Stimulated activated CD8-positive, alpha-beta memory T cell treated with anti-CD3 and anti-CD28 coated beads, Interleukin-7, amount 100 ng/mL, for 24 hours (primary cell): ENCODE results near the gene AHNAK.

Experiments
- DNase-seq: peaks from one replicate; pipeline ENCODE4 v3.0.0-alpha.2; 2020; ENCODE audit warnings: low read depth

AHNAK gene

DNA sequence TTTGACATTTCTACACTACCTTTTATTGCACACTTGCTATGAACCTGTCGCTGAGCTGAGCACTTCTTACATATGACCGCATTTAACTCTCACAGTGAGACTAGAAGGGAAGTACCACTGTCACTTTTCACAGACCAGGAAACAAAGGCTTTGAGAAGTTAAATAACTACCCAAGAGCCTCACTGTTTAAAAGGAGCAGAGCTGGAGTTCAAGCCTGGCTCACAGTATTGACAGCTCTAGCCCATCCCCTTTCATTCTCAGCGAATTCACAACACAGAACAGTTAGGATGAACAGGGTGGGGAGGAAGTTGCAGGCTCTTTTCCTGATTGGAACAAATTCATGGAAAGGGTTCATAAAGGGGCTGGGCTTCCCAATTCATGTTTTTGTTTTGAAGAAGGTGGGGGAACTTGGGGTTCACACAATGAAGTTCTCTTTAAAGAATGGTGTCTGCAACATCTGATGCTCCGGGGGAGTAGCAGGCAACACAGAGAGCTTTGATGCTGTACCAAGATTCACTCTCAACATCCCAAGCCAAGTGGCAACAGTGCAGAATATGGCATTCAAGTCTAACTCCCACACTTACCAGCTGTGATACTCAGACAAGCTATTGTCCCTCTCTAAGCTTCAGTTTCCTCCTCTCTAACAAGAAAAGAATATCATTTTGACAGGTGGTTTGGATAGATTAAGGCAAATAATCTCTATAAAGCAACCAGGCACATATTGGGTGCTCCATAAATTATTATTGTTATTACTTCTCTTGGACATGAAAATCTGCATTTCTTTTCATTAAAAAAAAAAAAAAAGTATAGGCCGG, 110.6 kb downstream of the AHNAK start:
- no peak for DNase-seq

- DNase-seq: no peak
Measured at GRCh38 chr11:62433904-62434276, 112.7 kb downstream of the AHNAK start.

- no peak for DNase-seq
Measured at GRCh38 chr11:62433141-62433903, 113.3 kb downstream of the AHNAK start.

- DNase-seq: no peak
Measured at GRCh38 chr11:62432695-62433094, 113.9 kb downstream of the AHNAK start.

- DNase-seq: no peak
Measured at GRCh38 chr11:62431171-62431901, 115.3 kb downstream of the AHNAK start.

GRCh38 chr11:62430425-62430824, 116.2 kb downstream of the AHNAK start:
- no peak for DNase-seq

DNA sequence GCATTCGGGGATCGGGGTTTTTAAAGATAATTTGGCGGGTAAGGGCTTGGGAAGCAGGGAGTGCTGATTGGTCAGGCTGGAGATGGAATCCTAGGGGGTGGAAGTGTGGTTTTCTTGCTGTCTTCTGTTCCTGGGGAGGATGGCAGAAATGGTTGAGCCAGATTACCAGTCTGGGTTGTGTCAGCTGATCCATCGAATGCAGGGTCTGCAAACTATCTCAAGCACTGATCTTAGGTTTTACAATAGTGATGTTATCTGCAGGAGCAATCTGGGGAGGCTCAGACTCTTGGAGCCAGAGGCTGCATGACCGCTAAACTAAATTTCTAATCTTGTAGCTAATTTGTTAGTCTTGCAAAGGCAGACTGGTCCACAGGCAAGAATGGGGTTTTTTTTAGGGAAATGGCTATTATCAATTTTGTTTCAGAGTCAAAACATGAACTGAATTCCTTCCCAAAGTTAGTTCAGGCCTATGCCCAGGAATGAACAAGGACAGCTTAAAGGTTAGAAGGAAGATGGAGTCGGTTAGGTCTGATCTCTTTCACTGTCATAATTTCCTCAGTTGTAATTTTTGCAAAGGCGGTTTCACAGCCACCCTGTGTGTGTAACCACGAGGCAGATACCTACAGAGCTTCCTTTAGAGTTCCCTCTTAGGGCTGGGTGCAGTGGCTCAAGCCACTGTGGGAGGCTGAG, 117.6 kb downstream of the AHNAK start:
- DNase-seq: no peak

DNA sequence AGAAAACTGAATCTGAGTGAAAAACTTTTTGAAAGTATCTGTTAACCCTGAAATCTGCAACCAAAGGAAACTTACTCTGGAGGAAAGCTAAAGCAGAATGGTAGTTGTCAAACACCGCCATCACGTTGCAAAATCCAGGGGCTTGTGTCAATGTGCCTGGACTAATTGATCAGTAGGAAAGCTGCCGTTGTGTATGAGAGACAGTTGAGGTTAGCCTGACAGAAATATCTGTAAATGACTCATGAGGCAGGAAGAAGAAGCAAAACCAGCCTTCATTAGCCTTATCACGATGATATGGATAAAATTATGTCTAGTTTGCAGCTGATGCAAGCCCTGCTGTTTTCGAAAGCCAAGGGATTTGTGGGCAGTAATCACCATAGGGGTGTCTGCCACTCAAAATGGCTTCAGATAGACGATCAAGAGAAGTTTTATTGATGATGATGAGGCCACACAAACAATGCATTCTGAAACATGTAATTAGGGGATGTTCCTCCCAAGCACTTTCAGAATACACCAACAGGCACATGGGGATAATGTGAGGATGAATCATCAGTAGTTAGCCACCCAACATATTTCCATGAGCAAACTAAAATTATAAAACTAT, 118.9 kb downstream of the AHNAK start:
- DNase-seq: no peak

DNA sequence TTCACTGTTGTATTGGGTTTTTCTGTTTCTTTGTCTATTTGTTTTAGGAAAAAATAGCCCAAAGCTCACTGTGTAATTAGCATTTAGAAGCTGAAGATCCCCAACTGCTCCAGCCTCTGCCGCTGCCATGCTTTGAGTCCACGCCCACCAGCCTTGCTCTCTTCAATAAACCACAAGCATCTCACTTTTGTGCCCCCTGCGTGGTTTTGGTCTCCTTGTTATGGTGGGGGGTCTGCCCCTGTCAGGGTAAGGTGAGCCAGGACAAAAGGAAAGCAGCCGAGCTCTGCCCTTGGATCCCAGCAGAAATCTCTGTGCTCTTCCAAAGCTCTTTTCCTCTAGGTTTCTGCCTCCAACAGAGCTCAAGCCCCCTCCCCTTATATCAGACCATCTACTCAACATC, 123.6 kb downstream of the AHNAK start:
- no peak for DNase-seq

DNA sequence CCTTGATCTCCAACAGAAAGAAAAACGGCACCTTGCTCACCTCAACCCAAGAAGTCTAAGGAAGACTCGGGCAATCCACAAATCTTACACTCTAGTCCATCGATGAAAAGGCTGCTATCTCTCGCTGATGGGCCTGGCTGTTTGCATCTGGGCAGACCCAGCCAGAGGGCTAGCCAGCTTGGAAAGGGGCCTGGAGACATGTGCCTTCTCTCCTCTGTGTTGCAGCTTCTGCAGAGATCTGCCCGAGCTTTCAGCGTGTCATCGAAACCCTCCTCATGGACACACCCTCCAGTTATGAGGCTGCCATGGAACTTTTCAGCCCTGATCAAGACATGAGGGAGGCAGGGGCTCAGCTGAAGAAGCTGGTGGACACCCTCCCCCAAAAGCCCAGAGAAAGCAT, 124.6 kb downstream of the AHNAK start:
- no peak for DNase-seq

DNA sequence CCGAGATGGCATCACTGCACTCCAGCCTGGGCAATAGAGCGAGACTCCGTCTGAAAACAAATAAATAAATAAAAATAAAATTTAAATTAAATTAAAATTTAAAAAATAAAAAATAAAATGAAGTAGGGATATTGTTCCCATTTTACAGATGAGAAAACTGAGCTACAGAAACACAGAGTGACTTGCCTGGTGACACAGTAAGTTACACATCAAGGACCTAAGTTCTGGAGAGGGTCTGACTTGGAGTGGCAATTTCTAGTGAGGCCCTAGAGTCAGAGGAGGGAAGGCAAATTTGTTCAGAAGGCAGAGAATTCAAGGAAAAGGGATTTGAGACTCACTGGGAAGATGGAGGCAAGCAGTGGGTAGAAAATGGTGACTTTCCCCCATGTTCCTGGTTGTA, 125.7 kb downstream of the AHNAK start:
- DNase-seq: no peak

- no peak for DNase-seq
Measured at GRCh38 chr11:62419943-62420342, 126.7 kb downstream of the AHNAK start.

GRCh38 chr11:62419314-62419929, 127.2 kb downstream of the AHNAK start:
- DNase-seq: no peak

GRCh38 chr11:62418733-62419132, 127.9 kb downstream of the AHNAK start, which contains the start of gene SCGB1A1:
SCGB1A1 (plus strand) TSS chr11:62419033; CDS start chr11:62419096, 63 bp downstream.
- DNase-seq: no peak

- DNase-seq: no peak
Measured at GRCh38 chr11:62418136-62418535, 128.5 kb downstream of the AHNAK start.

DNA sequence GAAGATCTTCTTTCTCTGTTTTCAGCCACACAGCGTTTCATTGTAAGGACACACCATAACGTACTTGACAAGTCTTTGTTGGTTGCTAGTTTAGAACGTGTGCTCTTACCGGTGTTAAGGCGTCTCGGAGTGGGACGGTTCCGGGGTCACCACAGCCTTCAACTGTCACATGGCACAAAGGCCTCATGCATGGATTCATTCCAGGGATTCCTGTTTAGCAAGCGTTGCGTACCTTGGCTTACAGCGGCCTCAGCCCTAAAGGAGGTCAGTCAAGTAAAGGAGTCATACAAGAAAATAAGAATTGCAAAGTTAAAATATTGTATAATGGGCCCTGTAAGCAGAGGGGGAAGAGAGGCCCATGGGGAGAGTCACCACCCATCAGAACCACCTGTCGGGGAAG, 130.0 kb downstream of the AHNAK start:
- DNase-seq: no peak

DNA sequence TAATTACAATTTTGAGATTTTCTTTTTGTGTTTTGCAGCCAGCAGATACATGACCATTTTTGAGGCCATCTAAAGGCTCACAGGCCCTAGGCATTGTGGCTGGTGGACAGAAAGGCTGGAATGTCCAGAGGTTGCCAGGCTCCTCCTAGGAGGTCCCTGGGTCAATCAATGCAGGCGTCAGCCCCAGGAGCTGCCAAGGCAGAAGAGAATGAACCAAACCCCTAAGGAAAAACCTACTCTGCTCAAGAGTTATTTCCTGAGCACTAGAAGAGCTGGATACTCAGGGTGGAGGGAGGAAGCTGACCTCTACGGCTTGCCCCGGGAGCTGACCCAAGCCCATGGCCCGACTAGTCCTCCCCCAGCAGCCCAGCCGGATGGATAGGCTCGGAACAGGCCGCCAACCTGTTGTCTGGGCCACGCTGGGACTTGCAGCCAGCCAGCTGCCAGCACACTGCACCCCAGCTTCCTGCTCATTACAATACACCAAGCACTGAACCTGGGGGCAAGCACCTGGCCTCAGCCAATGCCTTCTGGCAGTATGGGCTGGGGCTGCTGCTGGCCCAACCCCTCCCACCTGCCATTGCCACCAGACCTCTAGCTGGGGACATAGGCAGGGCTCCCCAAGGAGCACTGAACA, 133.4 kb downstream of the AHNAK start:
- DNase-seq: no peak

- DNase-seq: no peak
Measured at GRCh38 chr11:62411524-62411923, 135.1 kb downstream of the AHNAK start.

GRCh38 chr11:62410972-62411371, 135.6 kb downstream of the AHNAK start:
- DNase-seq: no peak

GRCh38 chr11:62409831-62410230, 136.8 kb downstream of the AHNAK start:
- DNase-seq: no peak

DNA sequence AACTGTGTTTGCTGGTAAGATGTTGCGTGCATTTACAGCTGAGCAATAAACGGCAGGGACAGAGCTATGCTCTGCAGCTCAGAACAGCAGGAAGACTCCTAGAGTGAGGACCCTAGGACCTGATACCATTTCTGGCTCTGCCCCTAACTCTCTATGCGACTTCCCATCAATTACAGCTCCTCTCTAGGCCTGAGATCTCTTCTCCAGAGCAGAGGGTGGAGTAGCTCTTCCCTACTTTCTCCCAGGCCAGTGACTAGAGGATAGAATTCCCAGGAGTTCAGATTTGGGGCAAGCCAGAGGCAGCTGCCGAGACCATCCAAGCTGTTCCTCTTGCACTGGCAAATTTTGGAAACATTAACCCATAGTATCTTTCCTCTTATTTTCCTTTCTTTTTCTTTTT, 140.6 kb downstream of the AHNAK start:
- DNase-seq: no peak
